A549 (cell line): ENCODE measurements around the gene RANBP17. TPM values are rescaled to one million over a fixed set of nuclear protein-coding genes. Genes with fewer than 3 reads are reported as not detected.
"Not testable (repeated sequence)": the region's sequence is repeated elsewhere in the genome, so short reads cannot be mapped to it uniquely, and the experiment has no call there.

Experiments used
- ATAC-seq, 2 experiments: fragments of 200-7000 bp in 1 of 2; fragments of >200 bp in 1 of 2; cut with Nextera tagmentation in 1 of 2; cut with Tn5 transposase in 1 of 2; 3 replicates each; pipeline versions ENCODE4 v1.8.0 to v1.9.1; 2018 to 2020; ENCODE audit warnings: mild to moderate bottlenecking in 1 of 2, moderate library complexity in 1 of 2
- CTCF ChIA-PET: fragments of 300-600 bp; sonication (Branson Sonifier 250); formaldehyde crosslinking; extraction: SDS; loops from one replicate; lab custom pipeline; 2021; ENCODE audit warnings: antibody characterized with exemption, inconsistent platforms; lab: Yijun Ruan, JAX
- POLR2A ChIA-PET: fragments of 350-600 bp; formaldehyde crosslinking; extraction: SDS; loops from one replicate; lab custom pipeline; 2021; ENCODE audit warnings: antibody characterized with exemption, inconsistent platforms; lab: Yijun Ruan, JAX
- DNase-seq, 2 experiments: peaks; one replicate each; pipeline versions ENCODE4 v3.0.0 to v3.0.0-alpha.2; 2011 to 2016; ENCODE audit warnings: low read depth in 1 of 2, low spot score in 1 of 2
- FAIRE-seq: peaks from 2 replicates; lab custom pipeline; 2011; peaks lifted over from hg19 to GRCh38; lab: Jason Lieb, UNC
- H3K27ac ChIP-seq, 2 experiments: fragments of >200 bp; sonication (Bioruptor Twin); formaldehyde crosslinking; 3 replicates each; pipeline ENCODE4 v1.5.1; 2016 to 2017
- H3K4me1 ChIP-seq: fragments of >200 bp; sonication (Bioruptor Twin); formaldehyde crosslinking; 3 replicates; pipeline ENCODE4 v1.6.1; 2016
- H3K4me2 ChIP-seq: fragments of >200 bp; sonication (Bioruptor Twin); formaldehyde crosslinking; 3 replicates; pipeline ENCODE4 v1.6.1; 2016
- H3K4me3 ChIP-seq: fragments of >200 bp; sonication (Bioruptor Twin); formaldehyde crosslinking; 3 replicates; pipeline ENCODE4 v1.5.1; 2016
- H3K9me3 ChIP-seq: fragments of >200 bp; sonication (Bioruptor Twin); formaldehyde crosslinking; 3 replicates; pipeline ENCODE4 v1.6.1; 2016
- CEBPB ChIP-seq, 2 experiments: fragments of >200 bp in 1 of 2; sonication (Bioruptor Twin) in 1 of 2; formaldehyde crosslinking in 1 of 2; IDR thresholded peaks; 2 replicates each; pipeline ENCODE4 v1.6.1; 2012 to 2016
- EHF ChIP-seq: fragments of 250-450 bp; sonication (Bioruptor Pico); IDR thresholded peaks from 2 replicates; pipeline ENCODE4 v1.5.0; 2020; ENCODE audit warnings: mild to moderate bottlenecking
- EHMT2 ChIP-seq: fragments of 200-600 bp; sonication (generic); IDR thresholded peaks from 2 replicates; pipeline ENCODE4 v1.6.1; 2016; ENCODE audit warnings: antibody characterized with exemption, low read depth, mild to moderate bottlenecking, moderate library complexity
- ELK1 ChIP-seq: fragments of 150-350 bp; IDR thresholded peaks from 2 replicates; pipeline ENCODE4 v1.6.1; 2014; ENCODE audit warnings: low read depth, mild to moderate bottlenecking, low read length
- FOXS1 ChIP-seq: fragments of 250-450 bp; sonication (Bioruptor Pico); IDR thresholded peaks from 2 replicates; pipeline ENCODE4 v1.5.0; 2020; ENCODE audit warnings: mild to moderate bottlenecking, moderate library complexity
- MAFK ChIP-seq: fragments of 450-650 bp; IDR thresholded peaks from 2 replicates; pipeline ENCODE4 v1.6.1; 2014; ENCODE audit not compliant: partially characterized antibody
- MAZ ChIP-seq: fragments of 150-350 bp; IDR thresholded peaks from 2 replicates; pipeline ENCODE4 v1.6.1; 2014; ENCODE audit warnings: antibody characterized with exemption, low read depth, low read length, borderline replicate concordance
- NFE2L2 ChIP-seq: fragments of 150-350 bp; conservative IDR thresholded peaks from 2 replicates; pipeline ENCODE4 v1.6.1; 2014; ENCODE audit warnings: low read length
- TFCP2L1 ChIP-seq: fragments of 250-450 bp; sonication (Bioruptor Pico); IDR thresholded peaks from 2 replicates; pipeline ENCODE4 v1.5.0; 2021; ENCODE audit warnings: mild to moderate bottlenecking
- ZSCAN20 ChIP-seq: fragments of 250-450 bp; sonication (Bioruptor Pico); IDR thresholded peaks from 2 replicates; pipeline ENCODE4 v1.8.0; 2022; ENCODE audit warnings: mild to moderate bottlenecking, moderate library complexity
- WGBS: methylation state at CpG from one replicate; pipeline ENCODE4 v1.1.6; 2017; ENCODE audit errors: missing lambda C conversion rate; 5-methylcytosine and 5-hydroxymethylcytosine counted together
- polyA plus RNA-seq, 4 experiments: library from polyadenylated mRNA; depleted of rRNA in 3 of 4; stranded (reverse); fragments of >200 nt; fragmentation: RNase III in 1 of 4; extraction: RNeasy Plus Mini Kit Qiagen cat#74134 plus additional on column Dnase treatment in 1 of 4; gene quantifications; 2 replicates in 3 of 4; 3 replicates in 1 of 4; pipeline ENCODE4 v1.2.3, GENCODE V29; 2011 to 2017
- TF ChIP-seq, protein P1 (sequence below): IDR thresholded peaks from 2 replicates; pipeline ENCODE4 v1.6.1; 2012

Gene RANBP17
- polyA plus RNA-seq, 2 of the 4 experiments (the other 2 are of a cell fraction): 3.4 to 9.2 TPM

DNA sequence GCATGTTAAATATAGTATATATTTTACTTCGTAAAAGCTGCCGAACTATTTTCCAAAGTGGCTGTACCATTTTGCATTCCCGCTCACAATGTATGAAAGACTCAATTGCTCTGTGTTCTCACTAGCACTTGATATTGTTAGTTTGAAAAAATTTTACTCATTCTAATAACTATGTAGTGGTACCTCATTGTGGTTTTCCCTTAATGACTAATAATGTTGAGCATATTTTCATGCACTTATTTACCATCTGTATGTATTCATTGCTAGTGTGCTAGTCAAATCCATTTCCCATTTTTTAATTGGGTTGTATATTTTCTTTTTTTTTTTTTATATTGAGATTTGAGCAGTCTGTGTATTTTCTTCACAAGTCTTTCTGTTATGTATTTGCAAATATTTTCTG is 58.4 kb downstream of the RANBP17 start (continued):
- TF ChIP-seq ZSCAN20 (CRISPR knock-in tag): no peak
- TF ChIP-seq, protein P1, sequence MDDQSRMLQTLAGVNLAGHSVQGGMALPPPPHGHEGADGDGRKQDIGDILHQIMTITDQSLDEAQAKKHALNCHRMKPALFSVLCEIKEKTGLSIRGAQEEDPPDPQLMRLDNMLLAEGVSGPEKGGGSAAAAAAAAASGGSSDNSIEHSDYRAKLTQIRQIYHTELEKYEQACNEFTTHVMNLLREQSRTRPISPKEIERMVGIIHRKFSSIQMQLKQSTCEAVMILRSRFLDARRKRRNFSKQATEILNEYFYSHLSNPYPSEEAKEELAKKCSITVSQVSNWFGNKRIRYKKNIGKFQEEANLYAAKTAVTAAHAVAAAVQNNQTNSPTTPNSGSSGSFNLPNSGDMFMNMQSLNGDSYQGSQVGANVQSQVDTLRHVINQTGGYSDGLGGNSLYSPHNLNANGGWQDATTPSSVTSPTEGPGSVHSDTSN: no peak
- no peak for TF ChIP-seq EHMT2
- TF ChIP-seq EHF (CRISPR knock-in tag): no peak
- no peak for TF ChIP-seq NFE2L2

DNA sequence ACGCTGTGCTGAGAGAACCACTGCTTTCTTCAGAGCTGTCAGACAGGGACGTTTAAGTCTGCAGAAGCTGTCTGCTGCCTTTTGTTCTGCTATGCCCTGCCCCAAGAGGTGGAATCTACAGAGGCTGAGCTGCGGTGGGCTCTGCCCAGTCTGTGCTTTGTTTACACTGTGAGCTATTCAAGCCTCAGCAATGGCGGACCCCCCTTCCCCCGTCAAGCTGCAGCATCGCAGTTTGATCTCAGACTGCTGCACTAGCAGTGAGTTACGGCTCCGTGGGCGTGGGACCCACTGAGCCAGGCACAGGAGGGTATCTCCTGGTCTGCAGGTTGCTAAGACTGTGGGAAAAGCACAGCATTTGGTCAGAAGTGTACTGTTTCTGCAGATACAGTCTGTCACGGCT is 60.5 kb downstream of the RANBP17 start:
- H3K4me3 ChIP-seq, FAIRE-seq, H3K4me2 ChIP-seq, ATAC-seq, DNase-seq, H3K4me1 ChIP-seq, H3K27ac ChIP-seq, H3K9me3 ChIP-seq, POLR2A ChIA-PET: not testable (repeated sequence)
- CTCF ChIA-PET: interaction anchor here (1.2 kb wide), 1 partner anchor 178 kb away, joined by 3 read pairs; no protein-coding TSS in a partner anchor
- 86% methylated on average over 10 of the region's 10 CpGs for WGBS

DNA sequence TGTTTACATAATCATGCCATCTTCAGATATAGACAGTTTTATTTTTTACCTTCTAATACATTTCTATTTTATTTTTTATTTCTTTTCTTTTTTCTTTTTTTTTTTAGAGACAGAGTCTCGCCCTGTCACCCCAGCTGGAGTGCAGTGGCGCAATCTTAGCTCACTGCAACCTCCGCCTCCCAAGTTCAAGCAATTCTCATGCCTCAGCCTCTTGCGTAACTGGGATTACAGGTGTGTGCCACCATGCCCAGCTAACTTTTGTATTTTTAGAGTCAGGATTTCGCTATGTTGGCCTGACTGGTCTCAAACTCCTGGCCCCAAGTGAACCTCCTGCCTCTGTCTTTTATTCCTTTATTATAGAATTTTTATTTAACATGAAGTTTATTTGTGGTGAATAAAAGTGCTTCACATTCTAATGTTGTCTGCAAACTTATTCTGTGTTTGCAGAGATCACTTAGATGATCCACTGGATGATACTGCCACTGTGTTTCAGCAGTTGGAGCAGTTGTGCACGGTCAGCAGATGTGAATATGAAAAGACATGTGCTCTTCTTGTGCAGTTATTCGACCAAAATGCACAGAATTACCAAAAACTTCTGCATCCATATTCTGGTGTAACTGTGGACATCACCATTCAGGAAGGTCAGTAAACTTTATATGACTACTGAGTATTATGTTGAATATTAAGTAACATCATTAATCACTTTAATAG is 62.2 kb downstream of the RANBP17 start:
- WGBS: 92% methylated on average over 7 of the region's 7 CpGs
- no peak overlapping the region for H3K4me3 ChIP-seq
- H3K4me1 ChIP-seq: no peaks in the 10 kb centered on the region
- no peaks in the 10 kb centered on the region for H3K9me3 ChIP-seq
- H3K27ac ChIP-seq: no peak overlapping the region
- ChIA-PET CTCF (no interaction called here), POLR2A (no interaction called here)
- TF ChIP-seq TFCP2L1 (CRISPR knock-in tag) (no peak), CEBPB (IDR thresholded peaks at IDR 0.05) (0 out of 4 replicates have a peak, but pooled peaks of 1 of the 2 experiments have one; percentile 11), MAFK (peak; percentile 75)
- DNase-seq: no peak
- no peak for FAIRE-seq
- no peak for ATAC-seq
- no peak overlapping the region for H3K4me2 ChIP-seq

DNA sequence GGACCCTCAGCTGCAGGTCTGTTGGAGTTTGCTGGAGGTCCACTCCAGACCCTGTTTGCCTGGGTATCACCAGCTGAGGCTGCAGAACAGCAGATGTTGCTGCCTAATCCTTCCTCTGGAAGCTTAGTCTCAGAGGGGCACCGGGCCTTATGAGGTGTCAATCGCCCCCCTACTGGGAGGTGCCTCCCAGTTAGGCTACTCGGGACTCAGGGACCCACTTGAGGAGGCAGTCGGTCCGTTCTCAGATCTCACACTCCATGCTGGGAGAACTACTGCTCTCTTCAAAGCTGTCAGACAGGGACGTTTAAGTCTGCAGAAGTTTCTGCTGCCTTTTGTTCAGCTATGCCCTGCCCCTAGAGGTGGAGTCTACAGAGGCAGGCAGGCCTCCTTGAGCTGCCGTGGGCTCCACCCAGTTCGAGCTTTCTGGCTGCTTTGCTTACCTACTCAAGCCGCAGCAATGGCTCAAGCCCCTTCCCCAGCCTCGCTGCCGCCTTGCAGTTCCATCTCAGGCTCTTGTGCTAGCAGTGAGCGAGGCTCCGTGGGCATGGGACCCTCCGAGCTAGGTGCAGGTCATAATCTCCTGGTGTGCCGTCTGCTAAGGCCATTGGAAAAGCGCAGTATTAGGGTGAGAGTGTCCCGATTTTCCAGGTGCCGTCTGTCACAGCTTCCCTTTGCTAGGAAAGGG is 73.9 kb downstream of the RANBP17 start:
- WGBS: 85% methylated on average over 17 of the region's 18 CpGs
- H3K4me2 ChIP-seq, H3K4me3 ChIP-seq, H3K9me3 ChIP-seq, DNase-seq, POLR2A ChIA-PET, ATAC-seq, FAIRE-seq, H3K4me1 ChIP-seq, CTCF ChIA-PET, H3K27ac ChIP-seq: not testable (repeated sequence)

- TF ChIP-seq MAZ (no peak), FOXS1 (CRISPR knock-in tag) (no peak), ELK1 (no peak)
- no peaks in the 10 kb centered on the region for H3K4me1 ChIP-seq
- DNase-seq (no peak), ATAC-seq (no peak), FAIRE-seq (no peak)
- no peak overlapping the region for H3K4me2 ChIP-seq
- H3K9me3 ChIP-seq: no peaks in the 10 kb centered on the region
- no peak overlapping the region for H3K4me3 ChIP-seq
- POLR2A ChIA-PET: no interaction called here
- H3K27ac ChIP-seq: no peak overlapping the region
- CTCF ChIA-PET: interaction anchor here (0.6 to 1.2 kb wide), 2 partner anchors 22 to 823 kb away, joined by 3 to 5 read pairs; no protein-coding TSS in a partner anchor
Measured at GRCh38 chr5:170937072-170937471, 75.3 kb downstream of the RANBP17 start.
